Caco-2 (cell line): Measurements from ENCODE around the gene SLC25A51. TPM values are rescaled to one million over a fixed set of nuclear protein-coding genes. Genes with fewer than 3 reads are reported as not detected.

ENCODE experiments used
- BruUV-seq: library from RNA; stranded (reverse); fragments of 400-500 nt; replicated peaks from 2 replicates; lab custom pipeline; 2021; lab: Mats Ljungman, UMichigan
- CTCF ChIA-PET: fragments of 300-600 bp; sonication (Branson Sonifier 250); formaldehyde crosslinking; loops from one replicate; lab custom pipeline; 2022; ENCODE audit warnings: antibody characterized with exemption; lab: Charles Lee
- POLR2A ChIA-PET: fragments of 300-600 bp; sonication (Branson Sonifier 250); formaldehyde crosslinking; loops from one replicate; lab custom pipeline; 2022; ENCODE audit warnings: antibody characterized with exemption; lab: Charles Lee
- DNase-seq, 2 experiments: peaks; one replicate each; pipeline versions ENCODE4 v3.0.0 to v3.0.0-alpha.2; 2020 to 2022
- H3K27me3 ChIP-seq: replicated peaks from 2 replicates; pipeline ENCODE4 v1.6.0; 2011; ENCODE audit warnings: low read length; ENCODE audit not compliant: control insufficient read depth, insufficient read depth
- H3K36me3 ChIP-seq: 2 replicates; pipeline ENCODE4 v1.5.1; 2011; ENCODE audit warnings: low read length; ENCODE audit not compliant: control insufficient read depth, insufficient read depth
- H3K4me1 ChIP-seq: fragments of 250-450 bp; sonication (Bioruptor Pico); 2 replicates; pipeline ENCODE4 v1.5.1; 2020; ENCODE audit warnings: mild to moderate bottlenecking
- H3K4me3 ChIP-seq: 2 replicates; pipeline ENCODE4 v1.5.1; 2011; ENCODE audit warnings: low read depth, mild to moderate bottlenecking, control low read depth, low read length
- H3K9me3 ChIP-seq: fragments of 250-450 bp; sonication (Bioruptor Pico); 2 replicates; pipeline ENCODE4 v1.5.1; 2020; ENCODE audit warnings: mild to moderate bottlenecking, moderate library complexity
- H3K27ac Mint-ChIP-seq: one replicate; pipeline ENCODE4 v1.8.0; 2022; ENCODE audit warnings: mixed read lengths; ENCODE audit not compliant: unreplicated experiment
- H3K27me3 Mint-ChIP-seq: one replicate; pipeline ENCODE4 v1.8.0; 2022; ENCODE audit warnings: mixed read lengths; ENCODE audit not compliant: insufficient read depth, unreplicated experiment
- H3K36me3 Mint-ChIP-seq: one replicate; pipeline ENCODE4 v1.8.0; 2022; ENCODE audit warnings: mild to moderate bottlenecking, mixed read lengths; ENCODE audit not compliant: insufficient read depth, unreplicated experiment
- H3K4me1 Mint-ChIP-seq: one replicate; pipeline ENCODE4 v1.8.0; 2022; ENCODE audit warnings: low read depth, mixed read lengths; ENCODE audit not compliant: unreplicated experiment
- H3K4me3 Mint-ChIP-seq: one replicate; pipeline ENCODE4 v1.8.0; 2022; ENCODE audit warnings: mild to moderate bottlenecking, moderate library complexity, mixed read lengths; ENCODE audit not compliant: unreplicated experiment
- H3K9me3 Mint-ChIP-seq: one replicate; pipeline ENCODE4 v1.8.0; 2022; ENCODE audit warnings: mixed read lengths; ENCODE audit not compliant: unreplicated experiment
- CTCF ChIP-seq, 2 experiments: fragments of 200-600 bp in 1 of 2; IDR thresholded peaks; 1 replicate in 1 of 2; 2 replicates in 1 of 2; pipeline versions ENCODE4 v1.5.1 to v1.8.0; 2011 to 2022; ENCODE audit warnings: antibody characterized with exemption in 1 of 2, control low read depth in 1 of 2, inconsistent platforms in 1 of 2, low read depth in 1 of 2, low read length in 1 of 2, mild to moderate bottlenecking in 1 of 2, moderate library complexity in 1 of 2; ENCODE audit not compliant: insufficient read depth in 1 of 2, severe bottlenecking in 1 of 2, unreplicated experiment in 1 of 2
- intact Hi-C: fragments of 100-400 bp; cut with micrococcal nuclease; formaldehyde crosslinking; loops from one replicate; pipeline ENCODE4 v1.10.0; 2022; ENCODE audit not compliant: unreplicated experiment
- total RNA-seq: library from RNA; stranded (reverse); gene quantifications from 2 replicates; pipeline ENCODE4 v1.2.3, GENCODE V29; 2022

Gene SLC25A51
- total RNA-seq, 1 experiment from 2014 or later: 29.1 TPM

- no peaks in the 10 kb centered on the region for H3K27me3 ChIP-seq
- no peak overlapping the region for H3K4me3 ChIP-seq
- intact Hi-C loops: no loop called here
- Mint-ChIP-seq H3K4me3 (no peak overlapping the region), H3K4me1 (peaks cover 40% of the 10 kb centered on the region), H3K36me3 (peaks cover 69% of the 10 kb centered on the region), H3K27ac (no peak overlapping the region), H3K27me3 (no peaks in the 10 kb centered on the region), H3K9me3 (no peaks in the 10 kb centered on the region)
- H3K36me3 ChIP-seq: peaks cover 2% of the 10 kb centered on the region
- POLR2A ChIA-PET: no interaction called here
- H3K9me3 ChIP-seq: no peaks in the 10 kb centered on the region
- peaks cover 44% of the 10 kb centered on the region for H3K4me1 ChIP-seq
- DNase-seq: no peak
- BruUV-seq: no TSS peak
- CTCF ChIA-PET: no interaction called here
- TF ChIP-seq CTCF (IDR thresholded peaks at IDR 0.05; ENCODE audit: insufficient read depth in 1 of 2, low read depth in 1 of 2, low read length in 1 of 2, severe bottlenecking in 1 of 2, unreplicated experiment in 1 of 2): no peak
Observed at GRCh38 chr9:37948417-37948980, 44.6 kb upstream of the SLC25A51 start.

DNA sequence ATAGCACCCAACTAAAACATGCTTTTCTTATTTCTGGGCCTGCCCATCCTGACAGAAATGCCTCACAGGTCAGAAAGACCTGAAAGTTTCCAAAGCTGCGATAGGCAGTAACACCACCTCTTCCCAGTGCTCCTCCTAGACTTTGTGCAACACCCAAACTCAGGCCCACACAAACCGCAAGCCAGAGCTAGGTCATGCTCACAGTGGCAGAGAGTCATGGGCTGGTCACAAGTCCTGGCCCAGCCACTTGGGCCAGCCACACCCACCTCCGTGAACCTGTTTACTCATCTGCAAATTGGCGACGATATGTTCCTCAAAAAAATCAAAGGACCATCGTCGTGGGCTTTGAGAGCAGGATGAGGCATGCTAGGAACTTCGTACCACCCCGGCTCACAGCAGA lies 44.0 kb upstream of the SLC25A51 start:
- H3K27ac Mint-ChIP-seq: no peak overlapping the region
- H3K36me3 Mint-ChIP-seq: peaks cover 69% of the 10 kb centered on the region
- H3K4me3 Mint-ChIP-seq: no peak overlapping the region
- Histone ChIP-seq H3K36me3 (peaks cover 2% of the 10 kb centered on the region), H3K27me3 (no peaks in the 10 kb centered on the region), H3K9me3 (no peaks in the 10 kb centered on the region), H3K4me3 (no peak overlapping the region), H3K4me1 (peaks cover 49% of the 10 kb centered on the region)
- peaks cover 43% of the 10 kb centered on the region for H3K4me1 Mint-ChIP-seq
- BruUV-seq: no TSS peak
- intact Hi-C loops: no loop called here
- no peak for DNase-seq
- H3K9me3 Mint-ChIP-seq: no peaks in the 10 kb centered on the region
- no peaks in the 10 kb centered on the region for H3K27me3 Mint-ChIP-seq
- TF ChIP-seq CTCF (IDR thresholded peaks at IDR 0.05; ENCODE audit: insufficient read depth in 1 of 2, low read depth in 1 of 2, low read length in 1 of 2, severe bottlenecking in 1 of 2, unreplicated experiment in 1 of 2): no peak
- POLR2A ChIA-PET: no interaction called here
- CTCF ChIA-PET: interaction anchor here (2.1 kb wide), 1 partner anchor 34 kb away, joined by 6 read pairs; no protein-coding TSS in a partner anchor

- Mint-ChIP-seq H3K27ac (no peak overlapping the region), H3K4me1 (peaks cover 40% of the 10 kb centered on the region), H3K4me3 (no peak overlapping the region), H3K9me3 (no peaks in the 10 kb centered on the region), H3K27me3 (no peaks in the 10 kb centered on the region), H3K36me3 (peaks cover 67% of the 10 kb centered on the region)
- peaks cover 50% of the 10 kb centered on the region for H3K4me1 ChIP-seq
- POLR2A ChIA-PET: no interaction called here
- DNase-seq: no peak
- BruUV-seq: no TSS peak
- H3K9me3 ChIP-seq: no peaks in the 10 kb centered on the region
- no peaks in the 10 kb centered on the region for H3K27me3 ChIP-seq
- peaks cover 2% of the 10 kb centered on the region for H3K36me3 ChIP-seq
- CTCF ChIA-PET: interaction anchor here (2.1 kb wide), 1 partner anchor 34 kb away, joined by 6 read pairs; no protein-coding TSS in a partner anchor
- intact Hi-C loops: no loop called here
- H3K4me3 ChIP-seq: no peak overlapping the region
- no peak for TF ChIP-seq CTCF (IDR thresholded peaks at IDR 0.05; ENCODE audit: insufficient read depth in 1 of 2, low read depth in 1 of 2, low read length in 1 of 2, severe bottlenecking in 1 of 2, unreplicated experiment in 1 of 2)
Observed at GRCh38 chr9:37947471-37947870, 43.5 kb upstream of the SLC25A51 start.
